GM12891 (cell line): ENCODE results near the gene TMEM272.

Experiments used
- PAX5 ChIP-seq: IDR thresholded peaks from 2 replicates; pipeline ENCODE4 v1.6.1; 2011; ENCODE audit warnings: low read length, moderate library complexity, mild to moderate bottlenecking; ENCODE audit not compliant: insufficient read depth, severe bottlenecking
- POLR2A ChIP-seq: IDR thresholded peaks from 2 replicates; pipeline ENCODE4 v1.6.1; 2011; ENCODE audit warnings: low read depth, low read length, control low read depth
- POLR2AphosphoS5 ChIP-seq: IDR thresholded peaks from 2 replicates; pipeline ENCODE4 v1.6.1; 2011; ENCODE audit warnings: low read depth, low read length, control low read depth
- POU2F2 ChIP-seq: IDR thresholded peaks from 2 replicates; pipeline ENCODE4 v1.6.1; 2011; ENCODE audit warnings: low read depth, mild to moderate bottlenecking, control low read depth, low read length, moderate library complexity
- SPI1 ChIP-seq: IDR thresholded peaks from 2 replicates; pipeline ENCODE4 v1.6.1; 2011; ENCODE audit warnings: low read depth, low read length, control low read depth
- TAF1 ChIP-seq: IDR thresholded peaks from 2 replicates; pipeline ENCODE4 v1.6.1; 2011; ENCODE audit warnings: low read depth, low read length, control low read depth

DNA sequence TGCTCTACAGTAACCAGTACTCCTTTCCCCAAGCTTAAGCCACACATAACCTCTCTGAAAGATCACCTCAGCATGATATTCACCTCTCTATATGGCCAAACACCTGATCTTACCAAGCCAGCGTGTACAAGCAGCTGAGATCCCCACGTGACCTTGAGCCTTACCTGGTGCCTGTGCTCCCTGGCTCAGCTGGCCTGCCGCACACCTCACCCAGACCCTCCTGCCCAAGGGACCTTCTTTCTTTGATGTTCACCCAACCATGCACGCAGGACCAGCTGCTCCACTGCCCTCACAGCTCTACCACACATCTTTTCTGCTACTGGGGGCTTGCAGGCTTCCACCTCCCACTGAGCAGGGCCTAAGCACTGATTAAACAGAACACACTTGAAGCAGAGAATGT lies 50.0 kb downstream of the TMEM272 start:
- TF ChIP-seq TAF1 (no peak), POLR2A (no peak), POLR2AphosphoS5 (no peak), PAX5 (no peak), SPI1 (no peak), POU2F2 (no peak)
